H9 (cell line): ENCODE results near the gene TPM4. TPM values are rescaled to one million over a fixed set of nuclear protein-coding genes. Genes with fewer than 3 reads are reported as not detected.

Source experiments
- DNase-seq: peaks from one replicate; pipeline ENCODE4 v3.0.0-alpha.2; 2017
- H2AFZ ChIP-seq: one replicate; pipeline ENCODE4 v1.6.1; 2013; ENCODE audit warnings: mild to moderate bottlenecking, low read length, control low read depth, moderate library complexity
- H2AK5ac ChIP-seq: 2 replicates; pipeline ENCODE4 v1.6.1; 2013; ENCODE audit warnings: low read length, control low read depth, mixed read lengths; ENCODE audit not compliant: insufficient read length
- H2BK120ac ChIP-seq: one replicate; pipeline ENCODE4 v1.6.1; 2013; ENCODE audit warnings: low read depth, mild to moderate bottlenecking, low read length, control low read depth, inconsistent platforms; ENCODE audit not compliant: poor library complexity, severe bottlenecking
- H2BK12ac ChIP-seq: 2 replicates; pipeline ENCODE4 v1.6.1; 2013; ENCODE audit warnings: low read length, control low read depth, mixed read lengths, low read depth; ENCODE audit not compliant: insufficient read length
- H2BK15ac ChIP-seq: 2 replicates; pipeline ENCODE4 v1.6.1; 2013; ENCODE audit warnings: low read depth, low read length, control low read depth
- H2BK20ac ChIP-seq: one replicate; pipeline ENCODE4 v1.6.1; 2013; ENCODE audit warnings: low read depth, mild to moderate bottlenecking, low read length, control low read depth, inconsistent platforms; ENCODE audit not compliant: poor library complexity, severe bottlenecking
- H2BK5ac ChIP-seq: 2 replicates; pipeline ENCODE4 v1.6.1; 2013; ENCODE audit warnings: low read length, control low read depth, mixed read lengths; ENCODE audit not compliant: insufficient read length
- H3K14ac ChIP-seq: 2 replicates; pipeline ENCODE4 v1.6.1; 2013; ENCODE audit warnings: low read length, control low read depth; ENCODE audit not compliant: insufficient read depth
- H3K18ac ChIP-seq: 2 replicates; pipeline ENCODE4 v1.6.1; 2013; ENCODE audit warnings: low read depth, mild to moderate bottlenecking, mixed read lengths, low read length, control low read depth; ENCODE audit not compliant: insufficient read length
- H3K23ac ChIP-seq: 2 replicates; pipeline ENCODE4 v1.6.1; 2013; ENCODE audit warnings: low read length, control low read depth, mixed read lengths, low read depth; ENCODE audit not compliant: insufficient read length
- H3K23me2 ChIP-seq: 2 replicates; pipeline ENCODE4 v1.6.1; 2013; ENCODE audit warnings: low read depth, mild to moderate bottlenecking, mixed read lengths, low read length, control low read depth; ENCODE audit not compliant: insufficient read length, poor library complexity, severe bottlenecking
- H3K27ac ChIP-seq: 2 replicates; pipeline ENCODE4 v1.5.1; 2013; ENCODE audit warnings: low read length, control low read depth, mixed read lengths, low read depth; ENCODE audit not compliant: insufficient read length
- H3K27me3 ChIP-seq: 2 replicates; pipeline ENCODE4 v1.6.1; 2013; ENCODE audit warnings: low read length, control low read depth, inconsistent platforms; ENCODE audit not compliant: insufficient read depth
- H3K4ac ChIP-seq: 2 replicates; pipeline ENCODE4 v1.6.1; 2013; ENCODE audit warnings: low read depth, mild to moderate bottlenecking, control low read depth, inconsistent platforms, low read length, moderate library complexity
- H3K4me1 ChIP-seq: 2 replicates; pipeline ENCODE4 v1.6.1; 2013; ENCODE audit warnings: low read length, control low read depth, inconsistent platforms; ENCODE audit not compliant: insufficient read depth
- H3K4me2 ChIP-seq: 2 replicates; pipeline ENCODE4 v1.6.1; 2013; ENCODE audit warnings: low read length, control low read depth, mixed read lengths; ENCODE audit not compliant: insufficient read length, insufficient read depth
- H3K56ac ChIP-seq: 2 replicates; pipeline ENCODE4 v1.6.1; 2013; ENCODE audit warnings: low read depth, mild to moderate bottlenecking, mixed read lengths, low read length, control low read depth; ENCODE audit not compliant: insufficient read length
- H3K79me1 ChIP-seq: 2 replicates; pipeline ENCODE4 v1.6.1; 2013; ENCODE audit warnings: low read depth, mild to moderate bottlenecking, moderate library complexity, low read length, control low read depth, inconsistent platforms; ENCODE audit not compliant: insufficient read depth, poor library complexity, severe bottlenecking
- H3K79me2 ChIP-seq: 2 replicates; pipeline ENCODE4 v1.6.1; 2013; ENCODE audit warnings: low read length, control low read depth, inconsistent platforms; ENCODE audit not compliant: insufficient read depth
- H3K9ac ChIP-seq: 2 replicates; pipeline ENCODE4 v1.6.1; 2013; ENCODE audit warnings: low read length, control low read depth, mixed read lengths; ENCODE audit not compliant: insufficient read length; ENCODE audit errors: extremely low read depth
- H3K9me3 ChIP-seq: one replicate; pipeline ENCODE4 v1.6.1; 2013; ENCODE audit warnings: low read depth, low read length, inconsistent platforms; ENCODE audit not compliant: control insufficient read depth
- H3T11ph ChIP-seq: one replicate; pipeline ENCODE4 v1.6.1; 2013; ENCODE audit warnings: mild to moderate bottlenecking, low read length, control low read depth, inconsistent platforms
- H4K20me1 ChIP-seq: one replicate; pipeline ENCODE4 v1.6.1; 2013; ENCODE audit not compliant: control insufficient read depth, insufficient read length, insufficient read depth
- H4K5ac ChIP-seq: 2 replicates; pipeline ENCODE4 v1.6.1; 2013; ENCODE audit warnings: low read depth, mild to moderate bottlenecking, mixed read lengths, low read length, control low read depth; ENCODE audit not compliant: insufficient read length
- H4K8ac ChIP-seq: replicated peaks from 2 replicates; pipeline ENCODE4 v1.6.1; 2013; ENCODE audit warnings: low read length, control low read depth, mixed read lengths, low read depth; ENCODE audit not compliant: insufficient read length
- H4K91ac ChIP-seq: 2 replicates; pipeline ENCODE4 v1.6.1; 2013; ENCODE audit warnings: low read depth, mild to moderate bottlenecking, moderate library complexity, mixed read lengths, low read length, control low read depth; ENCODE audit not compliant: insufficient read length
- H3K27ac Mint-ChIP-seq, 3 experiments: 2 replicates in 2 of 3; 3 replicates in 1 of 3; pipeline ENCODE4 v1.8.0; 2020 to 2021; ENCODE audit warnings: mixed read lengths in 3 of 3, mild to moderate bottlenecking in 1 of 3, moderate library complexity in 1 of 3
- H3K27me3 Mint-ChIP-seq: 2 replicates; pipeline ENCODE4 v1.8.0; 2021; ENCODE audit warnings: low read depth, mild to moderate bottlenecking, moderate library complexity, mixed read lengths
- H3K36me3 Mint-ChIP-seq, 3 experiments: 2 replicates in 2 of 3; 3 replicates in 1 of 3; pipeline ENCODE4 v1.8.0; 2020 to 2021; ENCODE audit warnings: low read depth in 3 of 3, mixed read lengths in 3 of 3; ENCODE audit not compliant: insufficient read depth in 1 of 3
- H3K4me1 Mint-ChIP-seq, 2 experiments: 2 replicates each; pipeline ENCODE4 v1.8.0; 2020; ENCODE audit warnings: mixed read lengths in 2 of 2
- H3K4me3 Mint-ChIP-seq, 2 experiments: 2 replicates in 1 of 2; 3 replicates in 1 of 2; pipeline ENCODE4 v1.8.0; 2020 to 2021; ENCODE audit warnings: mild to moderate bottlenecking in 2 of 2, mixed read lengths in 2 of 2, moderate library complexity in 1 of 2
- H3K9me3 Mint-ChIP-seq, 2 experiments: 2 replicates in 1 of 2; 3 replicates in 1 of 2; pipeline ENCODE4 v1.8.0; 2020; ENCODE audit warnings: mild to moderate bottlenecking in 2 of 2, mixed read lengths in 2 of 2, moderate library complexity in 1 of 2
- WGBS: extraction: QIAGEN DNeasy Blood & Tissue Kit; methylation state at CpG from one replicate; pipeline ENCODE4 v1.1.7; 2013; ENCODE audit warnings: missing lambda C conversion rate, low lambda C conversion rate, mixed read lengths; ENCODE audit not compliant: insufficient read length; ENCODE audit errors: extremely low coverage; 5-methylcytosine and 5-hydroxymethylcytosine counted together
- total RNA-seq: library from RNA; stranded (reverse); gene quantifications from 2 replicates; pipeline ENCODE4 v1.2.1, GENCODE V29; 2021
- TF ChIP-seq, protein P1 (sequence below): fragments of 200-600 bp; sonication (generic); conservative IDR thresholded peaks from 3 replicates; pipeline ENCODE4 v1.8.0; 2021; ENCODE audit warnings: antibody characterized with exemption, mild to moderate bottlenecking

Gene TPM4
- total RNA-seq, 1 experiment from 2014 or later = 431 TPM

DNA sequence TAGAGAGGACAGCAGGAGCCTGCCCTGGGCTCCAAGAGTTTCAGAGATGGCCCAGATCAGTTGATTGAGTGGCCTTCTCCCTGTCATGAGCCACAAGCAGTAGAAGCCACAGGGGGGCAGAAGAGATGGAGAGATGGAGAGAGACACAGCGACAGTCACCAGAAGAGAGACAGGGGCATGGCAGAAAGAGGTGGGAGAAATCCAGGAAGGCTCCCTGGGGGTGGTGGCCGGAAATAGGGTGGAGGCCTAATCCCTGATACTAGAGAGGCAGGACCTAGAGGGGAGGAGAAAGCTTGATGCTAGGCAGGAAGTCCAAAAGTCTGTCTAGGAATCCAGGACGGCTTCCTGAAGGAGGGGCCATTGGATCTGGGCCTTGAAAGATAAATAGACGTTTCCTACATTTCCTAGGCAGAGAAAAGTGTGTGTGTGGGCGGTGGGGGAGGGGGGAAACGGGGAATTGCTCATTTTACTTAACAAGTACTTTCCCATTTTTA is 9.6 kb upstream of the TPM4 start:
- Histone ChIP-seq H3K14ac (no peak overlapping the region), H3K18ac (no peak overlapping the region), H4K5ac (no peak overlapping the region), H3K56ac (no peak overlapping the region), H2AFZ (no peak overlapping the region), H2BK120ac (no peak overlapping the region), H4K91ac (no peak overlapping the region), H3K27me3 (no peaks in the 10 kb centered on the region), H3K4ac (no peak overlapping the region), H3K79me2 (no peaks in the 10 kb centered on the region), H3K27ac (no peak overlapping the region), H3T11ph (no peak overlapping the region), H3K4me2 (no peak overlapping the region), H3K9ac (no peak overlapping the region), H4K20me1 (no peaks in the 10 kb centered on the region), H3K23me2 (no peaks in the 10 kb centered on the region), H2BK5ac (no peak overlapping the region), H3K23ac (no peak overlapping the region), H2BK15ac (no peak overlapping the region), H3K9me3 (no peaks in the 10 kb centered on the region), H2AK5ac (no peak overlapping the region), H4K8ac (no peak overlapping the region), H3K4me1 (peaks cover 4% of the 10 kb centered on the region; the same call in 1 of the 2 replicates), H2BK20ac (no peak overlapping the region), H3K79me1 (no peaks in the 10 kb centered on the region), H2BK12ac (no peak overlapping the region)
- Mint-ChIP-seq H3K36me3 (no peaks in the 10 kb centered on the region; a peak in 1 of 7 replicates), H3K27ac (peak overlapping the region; percentile 8 to 76 (median 36); a peak in 3 of 7 replicates), H3K9me3 (peaks cover 9 to 12% of the 10 kb centered on the region in 2 experiments), H3K4me3 (peak overlapping the region in 1 of 2 experiments; percentile 25; a peak in 1 of 5 replicates), H3K4me1 (peaks cover 13 to 18% of the 10 kb centered on the region in 2 experiments), H3K27me3 (no peaks in the 10 kb centered on the region; the same call in 1 of the 2 replicates)
- WGBS = no CpG with 5 or more reads among the region's 6 CpGs
- DNase-seq = peak; percentile 56
- TF ChIP-seq, protein P1, sequence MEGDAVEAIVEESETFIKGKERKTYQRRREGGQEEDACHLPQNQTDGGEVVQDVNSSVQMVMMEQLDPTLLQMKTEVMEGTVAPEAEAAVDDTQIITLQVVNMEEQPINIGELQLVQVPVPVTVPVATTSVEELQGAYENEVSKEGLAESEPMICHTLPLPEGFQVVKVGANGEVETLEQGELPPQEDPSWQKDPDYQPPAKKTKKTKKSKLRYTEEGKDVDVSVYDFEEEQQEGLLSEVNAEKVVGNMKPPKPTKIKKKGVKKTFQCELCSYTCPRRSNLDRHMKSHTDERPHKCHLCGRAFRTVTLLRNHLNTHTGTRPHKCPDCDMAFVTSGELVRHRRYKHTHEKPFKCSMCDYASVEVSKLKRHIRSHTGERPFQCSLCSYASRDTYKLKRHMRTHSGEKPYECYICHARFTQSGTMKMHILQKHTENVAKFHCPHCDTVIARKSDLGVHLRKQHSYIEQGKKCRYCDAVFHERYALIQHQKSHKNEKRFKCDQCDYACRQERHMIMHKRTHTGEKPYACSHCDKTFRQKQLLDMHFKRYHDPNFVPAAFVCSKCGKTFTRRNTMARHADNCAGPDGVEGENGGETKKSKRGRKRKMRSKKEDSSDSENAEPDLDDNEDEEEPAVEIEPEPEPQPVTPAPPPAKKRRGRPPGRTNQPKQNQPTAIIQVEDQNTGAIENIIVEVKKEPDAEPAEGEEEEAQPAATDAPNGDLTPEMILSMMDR = no peak
